ENCODE measurements around the gene RCAN3.

RCAN3 gene

DNA sequence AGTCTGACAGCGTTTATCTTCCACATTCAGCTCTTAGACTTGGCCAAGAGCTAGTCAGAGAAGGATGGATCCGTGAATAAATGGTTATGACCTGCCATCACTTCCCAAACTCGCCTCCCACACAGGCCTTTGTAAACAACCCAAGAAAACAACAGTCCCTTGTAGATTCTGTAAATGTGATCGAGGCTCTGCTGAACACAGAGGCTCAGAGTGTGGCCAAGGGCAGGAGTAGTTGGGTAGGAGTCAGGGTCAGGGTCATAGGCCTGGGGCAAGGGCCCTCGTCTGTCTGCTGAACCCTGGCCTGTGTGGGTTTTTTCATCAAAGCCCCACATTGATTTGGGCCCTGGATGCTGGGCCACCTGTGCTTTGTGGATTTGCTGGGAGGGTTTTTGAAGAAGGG is 85.9 kb downstream of the RCAN3 start:
- Histone ChIP-seq H3K4me2 (no peak overlapping the region), H2AFZ (ENCODE audit: low read depth) (no peak overlapping the region), H3K27ac (no peak overlapping the region), H3K36me3 (ENCODE audit: insufficient read depth) (no peaks in the 10 kb centered on the region), H3K4me1 (ENCODE audit: low read depth, poor library complexity, severe bottlenecking) (peaks cover 22% of the 10 kb centered on the region), H3K27me3 (ENCODE audit: insufficient read depth, low read depth) (no peaks in the 10 kb centered on the region), H3K9ac (no peak overlapping the region), H3K79me2 (ENCODE audit: insufficient read depth, low read depth) (no peaks in the 10 kb centered on the region), H4K20me1 (ENCODE audit: insufficient read depth) (no peaks in the 10 kb centered on the region), H3K4me3 (IDR thresholded peaks at IDR 0.05; ENCODE audit: insufficient read depth, low read depth, low read length) (no peak overlapping the region)
- TF ChIP-seq, protein P1, sequence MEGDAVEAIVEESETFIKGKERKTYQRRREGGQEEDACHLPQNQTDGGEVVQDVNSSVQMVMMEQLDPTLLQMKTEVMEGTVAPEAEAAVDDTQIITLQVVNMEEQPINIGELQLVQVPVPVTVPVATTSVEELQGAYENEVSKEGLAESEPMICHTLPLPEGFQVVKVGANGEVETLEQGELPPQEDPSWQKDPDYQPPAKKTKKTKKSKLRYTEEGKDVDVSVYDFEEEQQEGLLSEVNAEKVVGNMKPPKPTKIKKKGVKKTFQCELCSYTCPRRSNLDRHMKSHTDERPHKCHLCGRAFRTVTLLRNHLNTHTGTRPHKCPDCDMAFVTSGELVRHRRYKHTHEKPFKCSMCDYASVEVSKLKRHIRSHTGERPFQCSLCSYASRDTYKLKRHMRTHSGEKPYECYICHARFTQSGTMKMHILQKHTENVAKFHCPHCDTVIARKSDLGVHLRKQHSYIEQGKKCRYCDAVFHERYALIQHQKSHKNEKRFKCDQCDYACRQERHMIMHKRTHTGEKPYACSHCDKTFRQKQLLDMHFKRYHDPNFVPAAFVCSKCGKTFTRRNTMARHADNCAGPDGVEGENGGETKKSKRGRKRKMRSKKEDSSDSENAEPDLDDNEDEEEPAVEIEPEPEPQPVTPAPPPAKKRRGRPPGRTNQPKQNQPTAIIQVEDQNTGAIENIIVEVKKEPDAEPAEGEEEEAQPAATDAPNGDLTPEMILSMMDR (conservative IDR thresholded peaks at IDR 0.05; ENCODE audit: low read depth, low read length): no peak

- no peaks in the 10 kb centered on the region for H4K20me1 ChIP-seq (ENCODE audit: insufficient read depth)
Observed at GRCh38 chr1:24589200-24589599, 86.6 kb downstream of the RCAN3 start.

More at GRCh38 chr1:24589200-24589599, 86.6 kb downstream of the RCAN3 start:
- no peaks in the 10 kb centered on the region for H3K79me2 ChIP-seq (ENCODE audit: insufficient read depth, low read depth)
- no peak overlapping the region for H2AFZ ChIP-seq (ENCODE audit: low read depth)
- TF ChIP-seq, protein P1 (conservative IDR thresholded peaks at IDR 0.05; ENCODE audit: low read depth, low read length): no peak
- H3K36me3 ChIP-seq (ENCODE audit: insufficient read depth): no peaks in the 10 kb centered on the region
- H3K9ac ChIP-seq: no peak overlapping the region
- H3K4me3 ChIP-seq (IDR thresholded peaks at IDR 0.05; ENCODE audit: insufficient read depth, low read depth, low read length): no peak overlapping the region
- H3K27ac ChIP-seq: no peak overlapping the region
- H3K4me1 ChIP-seq (ENCODE audit: low read depth, poor library complexity, severe bottlenecking): peaks cover 15% of the 10 kb centered on the region
- H3K4me2 ChIP-seq: no peak overlapping the region
- H3K27me3 ChIP-seq (ENCODE audit: insufficient read depth, low read depth): no peaks in the 10 kb centered on the region

Measured in KMS-11 (cell line).